ENCODE measurements around the gene TERF2IP.

DNA sequence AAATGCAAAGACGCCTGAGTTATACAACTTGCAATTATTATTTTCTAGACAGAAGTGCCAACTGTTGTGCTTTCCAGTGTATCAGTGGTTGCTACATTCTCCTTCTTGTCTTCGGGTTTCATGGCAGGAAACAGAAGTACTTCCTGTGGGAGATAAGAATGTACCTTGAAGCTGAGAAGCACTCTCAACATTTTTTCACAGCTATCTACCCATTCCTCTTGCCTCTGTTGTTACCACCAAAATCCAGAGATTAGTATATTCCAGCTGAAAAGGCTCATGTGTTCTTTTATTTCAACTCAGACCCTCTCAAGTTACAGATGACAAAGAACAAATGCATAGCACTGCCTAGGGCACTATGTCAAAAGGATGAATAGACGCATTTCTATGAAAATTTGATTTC, 19.7 kb upstream of the TERF2IP start:
- no peak for TF ChIP-seq CTCF (conservative IDR thresholded peaks at IDR 0.05)
- TF ChIP-seq EZH2 (IDR thresholded peaks at IDR 0.05; ENCODE audit: low read depth): no peak
